Measurements from ENCODE around the gene PAX6.

PAX6 gene

GRCh38 chr11:31824879-31825837, 14.0 kb upstream of the PAX6 start (continued):
- TF ChIP-seq TSHZ2 (CRISPR knock-in tag; IDR thresholded peaks at IDR 0.05) (no peak), ISL1 (CRISPR knock-in tag; IDR thresholded peaks at IDR 0.05) (no peak), TOX (CRISPR knock-in tag; IDR thresholded peaks at IDR 0.05; ENCODE audit: borderline replicate concordance) (no peak)

- ATAC-seq, result no peak
- no peak for TF ChIP-seq ZNF8 (CRISPR knock-in tag; IDR thresholded peaks at IDR 0.05)
- no peak for TF ChIP-seq GLIS3 (CRISPR knock-in tag; IDR thresholded peaks at IDR 0.05)
- no peak for TF ChIP-seq ISL1 (CRISPR knock-in tag; IDR thresholded peaks at IDR 0.05)
- no peak for TF ChIP-seq POU6F1 (CRISPR knock-in tag; IDR thresholded peaks at IDR 0.05; ENCODE audit: borderline replicate concordance, low read depth)
- TF ChIP-seq ZFP30 (CRISPR knock-in tag; IDR thresholded peaks at IDR 0.05), result no peak
- no peak for TF ChIP-seq ZNF565 (CRISPR knock-in tag; conservative IDR thresholded peaks at IDR 0.05; ENCODE audit: low read depth)
- TF ChIP-seq ARNTL (CRISPR knock-in tag; IDR thresholded peaks at IDR 0.05; ENCODE audit: borderline replicate concordance, low read depth), result no peak
- no peak for TF ChIP-seq TSHZ2 (CRISPR knock-in tag; IDR thresholded peaks at IDR 0.05)
- no peak for TF ChIP-seq PATZ1 (CRISPR knock-in tag; IDR thresholded peaks at IDR 0.05; ENCODE audit: borderline replicate concordance)
- TF ChIP-seq ZFP3 (CRISPR knock-in tag; IDR thresholded peaks at IDR 0.05), result no peak
- TF ChIP-seq CSDC2 (CRISPR knock-in tag; IDR thresholded peaks at IDR 0.05), result no peak
- TF ChIP-seq ZC3H10 (CRISPR knock-in tag; IDR thresholded peaks at IDR 0.05), result no peak
- no peak for TF ChIP-seq CSRNP3 (CRISPR knock-in tag; IDR thresholded peaks at IDR 0.05)
- TF ChIP-seq CREB5 (CRISPR knock-in tag; IDR thresholded peaks at IDR 0.05; ENCODE audit: low read depth), result no peak
- no peak for TF ChIP-seq PPARA (CRISPR knock-in tag; IDR thresholded peaks at IDR 0.05; ENCODE audit: borderline replicate concordance)
- TF ChIP-seq BACH2 (CRISPR knock-in tag; IDR thresholded peaks at IDR 0.05; ENCODE audit: borderline replicate concordance), result no peak
- no peak for TF ChIP-seq TCF4 (CRISPR knock-in tag; IDR thresholded peaks at IDR 0.05; ENCODE audit: borderline replicate concordance)
- no peak for TF ChIP-seq RARB (CRISPR knock-in tag; IDR thresholded peaks at IDR 0.05)
Measured at GRCh38 chr11:31824332-31824878, 13.3 kb upstream of the PAX6 start.
